Measurements from ENCODE around the gene ZCCHC4.
"Not testable (repeated sequence)": the region's sequence is repeated elsewhere in the genome, so short reads cannot be mapped to it uniquely, and the experiment has no call there.

ZCCHC4 gene

DNA sequence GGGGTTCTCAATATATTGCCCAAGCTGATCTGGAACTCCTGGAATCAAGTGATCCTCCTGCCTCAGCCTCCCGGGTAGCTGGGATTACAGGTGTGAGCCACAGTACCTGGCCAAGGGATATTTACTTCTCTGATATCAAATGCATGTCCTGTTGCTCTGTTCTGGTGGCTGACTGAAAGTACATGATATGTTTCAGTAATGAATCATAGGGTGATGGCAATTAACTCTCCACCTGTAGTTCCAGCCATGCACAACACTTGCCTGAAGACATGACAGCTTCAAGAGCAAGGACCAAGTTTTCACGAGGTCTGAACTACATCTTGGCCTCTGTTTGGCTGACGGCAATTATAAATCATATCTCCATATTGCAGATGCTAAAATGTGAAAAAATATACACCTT is 9.1 kb downstream of the ZCCHC4 start:
- DNase-seq, result no peak

DNA sequence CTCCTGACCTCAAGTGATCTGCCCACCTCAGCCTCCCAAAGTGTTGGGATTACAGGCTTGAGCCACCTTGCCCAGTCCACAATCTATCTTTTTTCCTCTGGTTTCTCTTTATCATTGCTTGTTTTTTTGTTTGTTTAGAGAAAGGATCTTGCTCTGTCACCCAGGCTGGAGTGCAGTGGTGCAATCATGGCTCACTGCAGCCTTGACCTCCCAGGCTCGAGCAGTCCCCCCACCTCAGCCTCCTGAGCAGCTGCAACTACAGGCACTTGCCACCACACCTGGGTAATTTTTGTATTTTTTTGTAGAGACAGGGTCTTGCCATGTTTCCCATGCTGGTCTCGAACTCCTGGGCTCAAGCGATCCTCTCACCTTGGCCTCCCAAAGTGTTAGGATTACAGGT is 15.9 kb downstream of the ZCCHC4 start:
- DNase-seq, result not testable (repeated sequence)

- DNase-seq, result no peak
Observed at GRCh38 chr4:25330335-25330734, 17.8 kb downstream of the ZCCHC4 start.

DNA sequence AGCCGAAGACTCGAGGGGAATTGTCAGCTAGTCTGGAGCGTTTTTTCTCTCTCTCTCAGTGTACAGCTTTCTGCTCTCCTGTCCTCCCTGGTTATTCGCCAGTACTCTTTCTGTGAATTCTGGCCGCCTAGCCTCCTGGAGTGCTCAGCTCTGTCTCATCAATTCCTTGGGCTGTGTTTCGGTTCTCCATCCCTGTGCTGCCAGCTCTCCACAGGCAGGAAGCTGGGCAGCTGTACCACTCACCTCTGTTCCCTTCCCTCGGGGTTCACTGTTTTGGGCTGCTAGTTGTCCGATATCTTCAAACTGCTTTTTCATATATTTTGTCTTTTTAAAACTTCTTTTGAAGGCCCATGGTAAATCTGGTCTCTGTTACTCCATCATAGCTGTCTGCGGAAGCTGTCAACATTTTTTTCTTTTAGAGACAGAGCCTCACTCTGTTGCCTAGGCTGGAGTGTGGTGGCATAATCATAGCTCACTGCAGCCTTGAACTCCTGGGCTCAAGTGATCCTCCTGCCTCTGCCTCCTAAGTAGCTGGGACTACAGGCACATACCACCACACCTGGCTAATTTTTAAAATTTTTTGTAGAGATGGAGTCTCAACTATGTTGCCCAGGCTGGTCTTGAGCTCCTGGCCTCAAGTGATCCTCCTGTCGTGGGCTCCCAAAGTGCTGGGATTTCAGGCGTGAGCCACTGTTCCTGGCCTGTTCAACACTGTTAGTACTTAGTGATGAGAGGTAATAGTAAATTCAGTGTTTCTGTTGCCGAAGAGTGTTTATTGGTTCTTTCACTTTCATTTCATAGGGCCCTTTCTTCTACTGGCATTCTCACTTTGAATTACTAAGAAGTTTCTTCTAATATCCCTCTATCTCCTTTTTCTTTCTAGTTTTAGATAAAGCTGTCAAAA is 18.6 kb downstream of the ZCCHC4 start:
- DNase-seq, result no peak

- DNase-seq, result no peak
Observed at GRCh38 chr4:25343671-25344070, 31.1 kb downstream of the ZCCHC4 start.

GRCh38 chr4:25345744-25346143 is 33.2 kb downstream of the ZCCHC4 start:
- no peak for DNase-seq

GRCh38 chr4:25346913-25347312 is 34.3 kb downstream of the ZCCHC4 start:
- no peak for DNase-seq

GRCh38 chr4:25347473-25347872 is 34.9 kb downstream of the ZCCHC4 start:
- DNase-seq, result no peak

DNA sequence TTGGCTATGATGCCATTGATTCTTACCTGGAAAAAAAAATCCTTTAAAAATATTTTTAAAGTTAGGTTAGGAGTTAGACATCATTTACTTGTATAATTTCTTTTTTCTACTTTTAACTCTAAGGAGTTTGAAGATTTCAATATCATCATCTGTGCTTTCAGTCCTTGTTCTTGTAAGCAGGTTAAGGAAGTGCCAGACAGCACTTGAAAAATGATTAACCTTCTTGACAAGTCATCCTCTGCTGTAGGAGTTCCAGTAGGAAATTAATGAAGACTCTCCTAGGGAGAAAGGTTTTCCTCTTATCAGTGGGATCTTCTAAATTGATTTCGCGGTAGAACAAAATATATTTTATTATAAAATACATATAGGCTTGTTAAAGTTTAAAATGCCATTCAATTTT is 35.4 kb downstream of the ZCCHC4 start:
- DNase-seq, result no peak

- no peak for DNase-seq
Observed at GRCh38 chr4:25350561-25350960, 38.0 kb downstream of the ZCCHC4 start.

DNA sequence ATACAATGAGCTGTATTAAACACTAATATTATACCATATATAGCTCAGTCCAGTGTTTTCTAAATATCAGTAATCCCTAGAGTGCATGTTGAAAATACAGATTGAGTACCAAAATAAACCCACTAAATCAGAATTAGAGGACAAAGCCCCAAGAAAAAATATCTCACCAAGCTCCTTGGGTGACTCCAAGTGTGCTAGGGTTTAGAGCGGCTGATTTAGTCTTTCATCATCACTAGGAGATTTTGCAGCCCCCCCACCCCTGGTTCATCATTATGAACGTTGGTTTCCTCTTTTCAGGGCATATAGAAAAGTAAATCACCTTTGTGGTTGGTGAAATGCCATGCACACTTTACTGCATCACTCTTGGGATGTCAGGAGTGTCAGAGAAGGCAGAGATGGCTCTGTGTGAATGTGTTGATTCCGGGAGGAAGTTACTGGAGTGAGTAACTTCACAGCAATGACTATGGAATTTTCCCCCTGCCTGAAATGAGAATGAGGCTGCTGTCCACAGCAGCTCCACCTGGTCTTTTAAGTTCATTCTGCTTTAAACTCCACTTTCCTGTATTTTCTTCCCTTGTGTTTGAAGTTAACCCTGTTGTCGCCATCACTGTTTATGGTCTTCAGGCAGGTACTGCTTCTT is 39.3 kb downstream of the ZCCHC4 start:
- DNase-seq, result peak; percentile 79

GRCh38 chr4:25356068-25356467 is 43.5 kb downstream of the ZCCHC4 start:
- DNase-seq, result no peak

DNA sequence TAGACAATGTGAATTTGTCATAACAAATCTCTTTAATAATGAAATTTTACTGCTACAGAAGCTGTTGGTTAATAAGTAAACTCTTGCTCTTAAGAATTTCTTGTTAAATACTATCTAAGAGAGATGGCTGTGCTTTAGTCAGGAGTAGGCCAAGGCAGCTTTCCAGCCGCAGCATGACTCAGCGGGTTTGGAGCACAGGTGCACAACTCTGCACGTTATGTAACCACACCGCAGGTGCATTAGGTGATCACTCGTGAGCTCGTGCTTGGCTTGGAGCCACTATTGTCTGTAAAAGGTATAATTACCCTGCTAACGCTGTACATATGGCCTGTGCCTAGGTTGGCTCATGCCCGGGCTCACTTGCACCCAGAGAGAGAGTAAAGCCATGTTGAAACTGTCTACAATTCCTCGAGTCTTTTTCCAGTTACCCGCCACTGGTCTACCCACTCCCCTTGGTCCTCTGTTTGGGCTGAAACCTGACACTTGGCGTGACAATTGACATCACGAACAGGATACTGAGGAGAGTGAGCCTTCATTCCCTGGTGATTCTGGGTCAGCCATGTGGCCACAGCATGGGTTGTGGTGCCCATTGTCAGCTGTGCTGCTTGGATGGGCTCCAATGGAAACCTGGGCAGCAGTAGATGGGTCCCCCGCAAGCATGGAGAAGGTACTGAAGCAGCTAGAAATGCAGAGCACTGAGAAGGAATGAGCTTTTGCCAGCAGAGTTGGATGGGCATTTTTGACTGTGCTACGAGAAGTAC is 46.1 kb downstream of the ZCCHC4 start:
- DNase-seq, result no peak

GRCh38 chr4:25361253-25361652 is 48.7 kb downstream of the ZCCHC4 start:
- no peak for DNase-seq

- DNase-seq, result no peak
Observed at GRCh38 chr4:25367004-25367621, 54.5 kb downstream of the ZCCHC4 start.

- no peak for DNase-seq
Observed at GRCh38 chr4:25367877-25368276, 55.3 kb downstream of the ZCCHC4 start.

DNA sequence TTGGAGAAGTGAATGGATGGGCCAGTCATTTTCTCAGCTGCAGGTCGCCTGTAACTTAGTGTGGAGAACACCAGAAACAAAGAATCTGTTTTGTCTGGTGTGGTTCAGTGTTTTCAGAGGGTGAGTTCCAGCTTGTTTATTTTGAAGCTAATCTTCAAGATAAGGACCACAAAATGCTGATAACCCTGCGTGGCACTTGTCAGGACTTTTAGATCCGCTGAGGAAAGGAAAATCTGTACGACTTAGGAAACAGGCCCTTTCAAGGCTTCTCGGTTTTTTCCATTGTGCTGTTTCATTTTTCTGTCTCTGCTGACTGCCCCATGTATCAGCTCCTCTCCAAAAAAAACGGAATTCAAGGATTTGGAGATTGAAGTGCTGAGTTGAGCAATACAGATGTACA is 55.7 kb downstream of the ZCCHC4 start:
- no peak for DNase-seq

GRCh38 chr4:25370242-25370641 is 57.7 kb downstream of the ZCCHC4 start:
- no peak for DNase-seq

- DNase-seq, result not testable (repeated sequence)
Observed at GRCh38 chr4:25372549-25372948, 60.0 kb downstream of the ZCCHC4 start.

DNA sequence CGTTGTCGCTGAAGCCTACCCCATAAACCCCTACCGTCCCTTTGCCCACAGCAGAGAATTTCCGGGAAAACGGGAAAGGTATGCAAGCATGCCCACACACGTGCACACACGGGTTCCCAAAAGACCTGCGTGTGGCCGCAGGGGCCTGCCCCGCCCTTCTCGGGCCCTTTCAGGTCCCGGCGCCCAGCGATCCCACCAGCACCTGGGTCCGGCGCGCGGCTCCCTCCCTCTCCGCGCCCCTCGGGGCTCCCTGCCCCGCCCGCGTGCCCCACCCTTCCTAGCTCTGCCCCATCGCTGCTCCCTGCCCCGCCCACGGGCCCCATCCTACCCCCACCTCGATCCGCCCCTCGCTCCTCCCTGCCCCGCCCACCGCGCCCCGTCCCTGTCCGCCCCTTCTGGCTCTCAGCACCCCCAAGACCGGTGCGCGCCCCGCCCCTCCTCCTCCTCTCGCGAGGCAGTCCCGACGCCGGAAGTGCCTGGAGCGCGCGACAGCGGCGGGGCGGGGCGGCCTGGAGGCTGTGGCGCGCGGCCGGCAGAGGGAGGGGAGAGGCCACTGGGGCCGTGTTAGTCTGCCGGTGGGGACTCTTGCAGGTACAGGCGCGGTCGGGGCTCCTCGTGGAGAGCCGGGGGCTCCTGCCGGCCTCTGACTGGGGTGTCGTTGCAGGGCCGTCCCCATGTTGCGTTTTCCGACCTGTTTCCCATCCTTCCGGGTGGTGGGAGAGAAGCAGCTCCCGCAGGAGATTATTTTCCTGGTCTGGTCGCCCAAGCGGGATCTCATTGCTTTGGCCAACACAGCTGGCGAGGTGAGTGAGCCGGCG is 64.4 kb downstream of the ZCCHC4 start, which contains the start of gene ANAPC4:
TSS of gene ANAPC4 (plus strand) at position 510 of the 818 bp plus-strand sequence. CDS start at position 675, 165 bp downstream.
- peak; percentile 96 for DNase-seq

- no peak for DNase-seq
Observed at GRCh38 chr4:25377572-25378436, 65.2 kb downstream of the ZCCHC4 start.

All from islet precursor cell (in vitro differentiated cells).